Prostate gland (tissue), 2 donors: ENCODE data around the gene MATK. TPM values are rescaled to one million over a fixed set of nuclear protein-coding genes. Genes with fewer than 3 reads are reported as not detected.
A peak's percentile ranks its signal among the peaks of the same experiment; 100 is the strongest.
"Not testable (repeated sequence)": the region's sequence is repeated elsewhere in the genome, so short reads cannot be mapped to it uniquely, and the experiment has no call there.

ENCODE experiments used
- DNase-seq: peaks from one replicate; pipeline ENCODE4 v3.0.0-alpha.2; 2019; ENCODE audit warnings: low spot score
- H3K27ac ChIP-seq, 2 donors: fragments of 200-600 bp; sonication (generic); 2 replicates each; pipeline ENCODE4 v1.5.1; 2017 to 2019
- H3K27me3 ChIP-seq: fragments of 200-600 bp; sonication (generic); replicated peaks from 2 replicates; pipeline ENCODE4 v1.5.1; 2019; ENCODE audit not compliant: insufficient read depth
- H3K36me3 ChIP-seq, 2 donors: fragments of 200-600 bp; sonication (generic); 1 replicate in 1 of 2; 2 replicates in 1 of 2; pipeline versions ENCODE4 v1.5.1 to v1.8.1; 2017 to 2019
- H3K4me1 ChIP-seq: fragments of 200-600 bp; sonication (generic); replicated peaks from 2 replicates; pipeline ENCODE4 v1.5.1; 2019
- H3K4me3 ChIP-seq, 2 donors: fragments of 200-600 bp; sonication (generic); 2 replicates each; pipeline ENCODE4 v1.5.1; 2017 to 2019
- H3K9me3 ChIP-seq: fragments of 200-600 bp; sonication (generic); 2 replicates; pipeline ENCODE4 v1.5.1; 2017
- POLR2A ChIP-seq: fragments of 450-650 bp; IDR thresholded peaks from one replicate; pipeline ENCODE4 v1.6.1; 2016; ENCODE audit warnings: antibody characterized with exemption, mild to moderate bottlenecking
- POLR2AphosphoS5 ChIP-seq: sonication (generic); formaldehyde crosslinking; IDR thresholded peaks from one replicate; pipeline ENCODE4 v1.6.1; 2017; ENCODE audit warnings: antibody characterized with exemption
- WGBS: methylation state at CpG from one replicate; pipeline ENCODE4 v1.1.5; 2018; 5-methylcytosine and 5-hydroxymethylcytosine counted together
- intact Hi-C: fragments of 100-400 bp; cut with DNase I; formaldehyde crosslinking; loops from one replicate; pipeline ENCODE4 v1.14.2; 2022
- total RNA-seq, 2 donors: library from RNA; depleted of rRNA; stranded (reverse); fragments of >200 nt; gene quantifications; one replicate each; pipeline ENCODE4 v1.1.0, GENCODE V29; 2016
- TF ChIP-seq, protein P1 (sequence below), 4 experiments: fragments of 200-600 bp in 2 of 4; fragments of 450-650 bp in 2 of 4; sonication (generic) in 2 of 4; IDR thresholded peaks; 1 replicate in 3 of 4; 2 replicates in 1 of 4; pipeline ENCODE4 v1.5.1; 2016 to 2019; ENCODE audit warnings: antibody characterized with exemption in 4 of 4, mild to moderate bottlenecking in 2 of 4, moderate library complexity in 2 of 4

MATK gene
- total RNA-seq, 2 donors from 2014 or later, result 1.9 to 4.4 TPM

DNA sequence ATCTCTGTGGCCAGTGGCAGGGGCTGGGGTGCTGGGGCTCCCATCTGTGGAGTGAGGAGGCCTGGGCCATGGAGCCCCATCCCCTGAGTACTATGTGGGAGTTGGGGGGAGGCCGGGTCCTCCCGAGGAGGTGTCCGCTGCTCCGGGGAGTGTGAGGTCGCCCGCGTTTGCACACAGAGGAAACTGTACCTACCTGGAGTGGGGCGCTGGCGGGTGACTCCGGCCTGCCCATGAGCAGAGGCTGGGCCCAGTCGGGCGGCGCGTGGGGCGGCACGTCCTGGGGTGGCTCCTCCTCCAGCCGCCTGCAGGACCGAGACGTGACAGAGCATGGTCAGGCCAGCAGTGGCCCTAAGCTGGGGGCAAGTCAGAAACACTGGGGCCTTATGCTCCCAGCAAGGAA lies 33.8 kb upstream of the MATK start:
- Histone ChIP-seq H3K4me1 (peaks cover 2% of the 10 kb centered on the region), H3K27me3 (no peaks in the 10 kb centered on the region), H3K4me3 (no peak overlapping the region), H3K9me3 (no peaks in the 10 kb centered on the region), H3K36me3 (no peaks in the 10 kb centered on the region), H3K27ac (no peak overlapping the region)
- no peak for DNase-seq
- WGBS, result 87% methylated on average over 19 of the region's 19 CpGs
- TF ChIP-seq POLR2A (no peak), POLR2AphosphoS5 (no peak)
- TF ChIP-seq, protein P1, sequence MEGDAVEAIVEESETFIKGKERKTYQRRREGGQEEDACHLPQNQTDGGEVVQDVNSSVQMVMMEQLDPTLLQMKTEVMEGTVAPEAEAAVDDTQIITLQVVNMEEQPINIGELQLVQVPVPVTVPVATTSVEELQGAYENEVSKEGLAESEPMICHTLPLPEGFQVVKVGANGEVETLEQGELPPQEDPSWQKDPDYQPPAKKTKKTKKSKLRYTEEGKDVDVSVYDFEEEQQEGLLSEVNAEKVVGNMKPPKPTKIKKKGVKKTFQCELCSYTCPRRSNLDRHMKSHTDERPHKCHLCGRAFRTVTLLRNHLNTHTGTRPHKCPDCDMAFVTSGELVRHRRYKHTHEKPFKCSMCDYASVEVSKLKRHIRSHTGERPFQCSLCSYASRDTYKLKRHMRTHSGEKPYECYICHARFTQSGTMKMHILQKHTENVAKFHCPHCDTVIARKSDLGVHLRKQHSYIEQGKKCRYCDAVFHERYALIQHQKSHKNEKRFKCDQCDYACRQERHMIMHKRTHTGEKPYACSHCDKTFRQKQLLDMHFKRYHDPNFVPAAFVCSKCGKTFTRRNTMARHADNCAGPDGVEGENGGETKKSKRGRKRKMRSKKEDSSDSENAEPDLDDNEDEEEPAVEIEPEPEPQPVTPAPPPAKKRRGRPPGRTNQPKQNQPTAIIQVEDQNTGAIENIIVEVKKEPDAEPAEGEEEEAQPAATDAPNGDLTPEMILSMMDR (IDR thresholded peaks at IDR 0.05), result no peak
- intact Hi-C loops, result no loop called here

DNA sequence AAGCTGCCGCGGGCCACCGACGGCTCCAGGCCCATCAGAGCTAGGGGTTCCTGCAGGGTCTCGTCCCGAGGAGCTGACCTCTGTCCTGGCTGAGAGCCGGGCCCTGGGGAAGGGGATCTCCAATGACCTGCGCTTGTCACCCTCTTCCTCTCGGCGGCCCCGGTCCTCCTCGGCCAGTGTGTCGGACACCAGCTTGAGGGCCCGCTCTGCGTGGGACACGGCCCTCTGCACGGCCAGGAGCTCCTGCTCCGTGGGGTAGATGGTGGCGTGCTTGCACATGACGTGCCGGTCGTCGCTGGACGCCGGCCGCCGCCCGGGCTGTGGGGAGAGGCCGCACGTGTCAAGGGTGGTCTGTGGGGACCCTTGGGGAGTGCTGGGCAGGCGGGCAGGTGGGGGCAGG lies 32.7 kb upstream of the MATK start:
- Histone ChIP-seq H3K4me1 (peaks cover 2% of the 10 kb centered on the region), H3K36me3 (no peaks in the 10 kb centered on the region), H3K4me3 (no peak overlapping the region), H3K27me3 (no peaks in the 10 kb centered on the region), H3K27ac (peak overlapping the region in 1 of 2 donors; percentile 38), H3K9me3 (no peaks in the 10 kb centered on the region)
- DNase-seq, result no peak
- intact Hi-C loops, result no loop called here
- no peak for TF ChIP-seq POLR2A
- 62% methylated on average over 28 of the region's 31 CpGs for WGBS

GRCh38 chr19:3818466-3818865 lies 32.3 kb upstream of the MATK start:
- TF ChIP-seq POLR2AphosphoS5, result peak; percentile 71
- TF ChIP-seq, protein P1 (IDR thresholded peaks at IDR 0.05), result no peak
- Histone ChIP-seq H3K4me1 (peaks cover 2% of the 10 kb centered on the region), H3K27me3 (no peaks in the 10 kb centered on the region), H3K36me3 (no peaks in the 10 kb centered on the region), H3K27ac (peak overlapping the region in 1 of 2 donors; percentile 38), H3K4me3 (no peak overlapping the region), H3K9me3 (no peaks in the 10 kb centered on the region)
- WGBS, result 31% methylated on average over 11 of the region's 11 CpGs
- peak; percentile 16 for DNase-seq
- intact Hi-C loops, result no loop called here

DNA sequence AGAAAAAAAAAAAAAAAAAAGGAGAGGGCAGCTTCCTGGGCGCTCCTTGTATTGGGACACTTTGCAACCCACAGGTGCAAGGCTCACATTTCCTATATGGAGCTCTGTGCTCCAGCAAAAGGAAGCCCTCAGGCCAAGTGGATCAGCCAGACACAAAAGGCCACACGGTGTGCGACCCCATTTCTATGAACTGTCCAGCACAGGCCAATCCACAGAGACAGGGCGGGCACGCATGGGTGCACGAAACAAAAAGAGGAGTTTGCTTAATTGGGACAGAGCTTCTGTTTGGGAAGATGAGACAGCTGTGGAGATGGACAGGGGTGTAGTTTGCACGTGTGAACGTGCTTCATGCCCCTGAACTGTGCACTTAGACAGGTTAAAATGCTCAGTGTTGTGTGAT lies 31.6 kb upstream of the MATK start:
- TF ChIP-seq, protein P1 (IDR thresholded peaks at IDR 0.05), result no peak
- no peak for TF ChIP-seq POLR2AphosphoS5
- TF ChIP-seq POLR2A, result no peak
- no peak for DNase-seq
- 78% methylated on average over 8 of the region's 8 CpGs for WGBS
- Histone ChIP-seq H3K9me3 (no peaks in the 10 kb centered on the region), H3K27ac (no peak overlapping the region), H3K27me3 (no peaks in the 10 kb centered on the region), H3K36me3 (no peaks in the 10 kb centered on the region), H3K4me1 (peaks cover 2% of the 10 kb centered on the region), H3K4me3 (no peak overlapping the region)
- intact Hi-C loops, result no loop called here

- intact Hi-C loops, result no loop called here
- no peaks in the 10 kb centered on the region for H3K27me3 ChIP-seq
- H3K4me1 ChIP-seq, result peaks cover 2% of the 10 kb centered on the region
- H3K36me3 ChIP-seq, result no peaks in the 10 kb centered on the region
- no peak for TF ChIP-seq POLR2AphosphoS5
- TF ChIP-seq, protein P1 (IDR thresholded peaks at IDR 0.05), result no peak
- no peak for TF ChIP-seq POLR2A
- H3K9me3 ChIP-seq, result no peaks in the 10 kb centered on the region
- 86% methylated on average over 45 of the region's 45 CpGs for WGBS
- H3K27ac ChIP-seq, result no peak overlapping the region
- no peak for DNase-seq
- no peak overlapping the region for H3K4me3 ChIP-seq
Observed at GRCh38 chr19:3816566-3817218, 30.5 kb upstream of the MATK start.

DNA sequence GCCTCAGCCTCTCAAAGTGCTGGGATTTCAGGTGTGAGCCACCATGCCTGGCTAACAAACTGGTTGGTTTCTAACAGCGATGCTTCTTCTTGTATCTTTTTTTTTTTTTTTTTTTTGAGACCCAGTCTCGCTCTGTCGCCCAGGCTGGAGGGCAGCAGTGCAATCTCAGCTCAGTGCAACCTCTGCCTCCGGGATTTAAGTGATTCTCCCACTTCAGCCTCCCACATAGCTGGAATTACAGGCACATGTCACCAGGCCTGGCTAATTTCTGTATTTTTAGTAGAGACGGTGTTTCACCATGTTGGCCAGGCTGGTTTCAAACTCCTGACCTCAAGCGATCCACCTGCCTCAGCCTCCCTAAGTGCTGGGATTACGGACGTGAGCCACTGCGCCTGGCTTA lies 30.0 kb upstream of the MATK start:
- H3K4me1 ChIP-seq, H3K36me3 ChIP-seq, H3K4me3 ChIP-seq, H3K27ac ChIP-seq, H3K27me3 ChIP-seq, H3K9me3 ChIP-seq, intact Hi-C loops, DNase-seq: not testable (repeated sequence)
- WGBS, result 93% methylated on average over 9 of the region's 9 CpGs
